Measurements from ENCODE around the gene NARS2. TPM values are rescaled to one million over a fixed set of nuclear protein-coding genes. Genes with fewer than 3 reads are reported as not detected.

NARS2 gene
- total and polyA plus RNA-seq, 2 donors (not counting 1 experiment from before 2014, with no cell fraction given) = 9.7 to 14.6 TPM

- ATAC-seq (ENCODE audit: low read depth) (no peak), DNase-seq (no peak)
- no peak overlapping the region for H3K27ac ChIP-seq (ENCODE audit: low read length in 2 of 2)
- Mint-ChIP-seq H3K4me3 (peak overlapping the region; percentile 91), H3K27me3 (no peaks in the 10 kb centered on the region), H3K9me3 (ENCODE audit: insufficient read depth) (no peaks in the 10 kb centered on the region), H3K4me1 (peaks cover 71% of the 10 kb centered on the region), H3K27ac (peak overlapping the region; percentile 75)
- no peaks in the 10 kb centered on the region for H3K79me2 ChIP-seq (ENCODE audit: control insufficient read depth, insufficient read depth, low read length)
- H4K20me1 ChIP-seq (ENCODE audit: control insufficient read depth, insufficient read depth, low read length, poor library complexity, severe bottlenecking) = no peaks in the 10 kb centered on the region
- H3K4me2 ChIP-seq (replicated peaks; ENCODE audit: low read depth, low read length, poor library complexity, severe bottlenecking) = peak overlapping the region; percentile 64
- no CpG with 5 or more reads among the region's 1 CpG for WGBS (ENCODE audit: insufficient coverage)
- intact Hi-C loops (cut with micrococcal nuclease) = loop anchor here (10.0 kb wide), 1 partner anchor 602 kb away; the partner anchor contains the start of genes AAMDC and RSF1
- POLR2A ChIA-PET = interaction anchor here (4.4 kb wide), 1 partner anchor 10 kb away, joined by 48 read pairs; the partner anchor contains the start of gene GAB2
- TF ChIP-seq EZH2 (IDR thresholded peaks at IDR 0.05; ENCODE audit: borderline replicate concordance, insufficient read depth, low read depth, low read length, poor library complexity, severe bottlenecking) = no peak
- TF ChIP-seq CTCF (IDR thresholded peaks at IDR 0.05) = no peak
- no peaks in the 10 kb centered on the region for H3K9me3 ChIP-seq (ENCODE audit: control extremely low read depth in 1 of 3, control insufficient read depth in 2 of 3, insufficient read depth in 1 of 3, low read length in 2 of 3)
- no peaks in the 10 kb centered on the region for H3K27me3 ChIP-seq (replicated peaks in 1 of 4; ENCODE audit: control extremely low read depth in 1 of 4, control insufficient read depth in 3 of 4, insufficient read depth in 4 of 4, low read length in 3 of 4)
- CTCF ChIA-PET = interaction anchor here (0.9 to 6.4 kb wide), 3 partner anchors 9 to 137 kb away, joined by 3 to 143 read pairs (median 12); partner anchors contain the start of gene GAB2
- no peaks in the 10 kb centered on the region for H3K36me3 ChIP-seq (replicated peaks in 1 of 2; ENCODE audit: control extremely low read depth in 1 of 2, control insufficient read depth in 1 of 2, extremely low read depth in 1 of 2, insufficient read depth in 2 of 2, low read length in 1 of 2)
- H3K4me3 ChIP-seq (ENCODE audit: control extremely low read depth in 1 of 5, extremely low read depth in 1 of 5, insufficient read depth in 1 of 5, low read depth in 2 of 5, low read length in 4 of 5) = no peak overlapping the region
- H3K9ac ChIP-seq (ENCODE audit: low read length) = no peak overlapping the region
- no peak overlapping the region for H2AFZ ChIP-seq (ENCODE audit: insufficient read depth, low read depth, low read length, poor library complexity, severe bottlenecking)
- peaks cover 55 to 59% of the 10 kb centered on the region in 2 donors for H3K4me1 ChIP-seq (ENCODE audit: control insufficient read depth in 2 of 2, insufficient read depth in 2 of 2, low read length in 2 of 2)
Observed at GRCh38 chr11:78426845-78427244, 147.8 kb downstream of the NARS2 start.

- Histone ChIP-seq H3K27me3 (replicated peaks in 1 of 4; ENCODE audit: control extremely low read depth in 1 of 4, control insufficient read depth in 3 of 4, insufficient read depth in 4 of 4, low read length in 3 of 4) (no peaks in the 10 kb centered on the region), H4K20me1 (ENCODE audit: control insufficient read depth, insufficient read depth, low read length, poor library complexity, severe bottlenecking) (no peaks in the 10 kb centered on the region), H3K79me2 (ENCODE audit: control insufficient read depth, insufficient read depth, low read length) (no peaks in the 10 kb centered on the region), H3K4me1 (ENCODE audit: control insufficient read depth in 2 of 2, insufficient read depth in 2 of 2, low read length in 2 of 2) (peaks cover 62 to 66% of the 10 kb centered on the region in 2 donors), H3K36me3 (replicated peaks in 1 of 2; ENCODE audit: control extremely low read depth in 1 of 2, control insufficient read depth in 1 of 2, extremely low read depth in 1 of 2, insufficient read depth in 2 of 2, low read length in 1 of 2) (no peaks in the 10 kb centered on the region), H2AFZ (ENCODE audit: insufficient read depth, low read depth, low read length, poor library complexity, severe bottlenecking) (no peak overlapping the region), H3K9ac (ENCODE audit: low read length) (no peak overlapping the region), H3K9me3 (ENCODE audit: control extremely low read depth in 1 of 3, control insufficient read depth in 2 of 3, insufficient read depth in 1 of 3, low read length in 2 of 3) (no peaks in the 10 kb centered on the region), H3K27ac (ENCODE audit: low read length in 2 of 2) (peak overlapping the region in 1 of 2 donors; percentile 79), H3K4me2 (replicated peaks; ENCODE audit: low read depth, low read length, poor library complexity, severe bottlenecking) (peak overlapping the region; percentile 61), H3K4me3 (ENCODE audit: control extremely low read depth in 1 of 5, extremely low read depth in 1 of 5, insufficient read depth in 1 of 5, low read depth in 2 of 5, low read length in 4 of 5) (no peak overlapping the region)
- intact Hi-C loops (cut with micrococcal nuclease) = loop anchor here (10.0 kb wide), 1 partner anchor 601 kb away; the partner anchor contains the start of genes AAMDC and RSF1
- H3K9me3 Mint-ChIP-seq (ENCODE audit: insufficient read depth) = no peaks in the 10 kb centered on the region
- DNase-seq (no peak), ATAC-seq (ENCODE audit: low read depth) (no peak)
- H3K27ac Mint-ChIP-seq = peak overlapping the region; percentile 94
- ChIA-PET POLR2A (interaction anchor here (0.6 to 1.2 kb wide), 4 partner anchors 9 to 642 kb away, joined by 3 to 4 read pairs (median 3); no protein-coding TSS in a partner anchor), CTCF (interaction anchor here (1.2 to 3.0 kb wide), 6 partner anchors 10 to 197 kb away, joined by 3 to 16 read pairs (median 4); no protein-coding TSS in a partner anchor)
- no CpG with 5 or more reads among the region's 4 CpGs for WGBS (ENCODE audit: insufficient coverage)
- TF ChIP-seq EZH2 (IDR thresholded peaks at IDR 0.05; ENCODE audit: borderline replicate concordance, insufficient read depth, low read depth, low read length, poor library complexity, severe bottlenecking) (no peak), CTCF (IDR thresholded peaks at IDR 0.05) (no peak)
- peak overlapping the region; percentile 29 for H3K4me3 Mint-ChIP-seq
- peaks cover 75% of the 10 kb centered on the region for H3K4me1 Mint-ChIP-seq
- no peaks in the 10 kb centered on the region for H3K27me3 Mint-ChIP-seq
Observed at GRCh38 chr11:78425399-78426070, 149.1 kb downstream of the NARS2 start.

Measured in B cell (primary cell).